Duodenal mucosa (tissue), 2 donors: Measurements from ENCODE around the gene MYO7A.

Source experiments
- H3K27ac ChIP-seq: one replicate; pipeline ENCODE4 v1.7.0; 2013; ENCODE audit warnings: low read depth, low read length
- H3K27me3 ChIP-seq, 2 donors: one replicate each; pipeline ENCODE4 v1.7.0; 2013; ENCODE audit warnings: low read length in 2 of 2, control low read depth in 1 of 2; ENCODE audit not compliant: insufficient read depth in 2 of 2, control insufficient read depth in 1 of 2
- H3K36me3 ChIP-seq, 2 donors: one replicate each; pipeline ENCODE4 v1.7.0; 2013; ENCODE audit warnings: low read length in 2 of 2, control low read depth in 1 of 2; ENCODE audit not compliant: insufficient read depth in 2 of 2, control insufficient read depth in 1 of 2
- H3K4me1 ChIP-seq, 2 donors: one replicate each; pipeline ENCODE4 v1.7.0; 2013; ENCODE audit warnings: low read length in 2 of 2, control low read depth in 1 of 2; ENCODE audit not compliant: insufficient read depth in 2 of 2, control insufficient read depth in 1 of 2
- H3K4me3 ChIP-seq, 2 donors: one replicate each; pipeline ENCODE4 v1.7.0; 2013; ENCODE audit warnings: low read length in 2 of 2, low read depth in 1 of 2
- H3K9ac ChIP-seq, 2 donors: one replicate each; pipeline ENCODE4 v1.7.0; 2013; ENCODE audit warnings: low read length in 2 of 2, low read depth in 1 of 2
- H3K9me3 ChIP-seq, 2 donors: one replicate each; pipeline ENCODE4 v1.7.0; 2013; ENCODE audit warnings: low read length in 2 of 2, control low read depth in 1 of 2; ENCODE audit not compliant: control insufficient read depth in 1 of 2

MYO7A gene

DNA sequence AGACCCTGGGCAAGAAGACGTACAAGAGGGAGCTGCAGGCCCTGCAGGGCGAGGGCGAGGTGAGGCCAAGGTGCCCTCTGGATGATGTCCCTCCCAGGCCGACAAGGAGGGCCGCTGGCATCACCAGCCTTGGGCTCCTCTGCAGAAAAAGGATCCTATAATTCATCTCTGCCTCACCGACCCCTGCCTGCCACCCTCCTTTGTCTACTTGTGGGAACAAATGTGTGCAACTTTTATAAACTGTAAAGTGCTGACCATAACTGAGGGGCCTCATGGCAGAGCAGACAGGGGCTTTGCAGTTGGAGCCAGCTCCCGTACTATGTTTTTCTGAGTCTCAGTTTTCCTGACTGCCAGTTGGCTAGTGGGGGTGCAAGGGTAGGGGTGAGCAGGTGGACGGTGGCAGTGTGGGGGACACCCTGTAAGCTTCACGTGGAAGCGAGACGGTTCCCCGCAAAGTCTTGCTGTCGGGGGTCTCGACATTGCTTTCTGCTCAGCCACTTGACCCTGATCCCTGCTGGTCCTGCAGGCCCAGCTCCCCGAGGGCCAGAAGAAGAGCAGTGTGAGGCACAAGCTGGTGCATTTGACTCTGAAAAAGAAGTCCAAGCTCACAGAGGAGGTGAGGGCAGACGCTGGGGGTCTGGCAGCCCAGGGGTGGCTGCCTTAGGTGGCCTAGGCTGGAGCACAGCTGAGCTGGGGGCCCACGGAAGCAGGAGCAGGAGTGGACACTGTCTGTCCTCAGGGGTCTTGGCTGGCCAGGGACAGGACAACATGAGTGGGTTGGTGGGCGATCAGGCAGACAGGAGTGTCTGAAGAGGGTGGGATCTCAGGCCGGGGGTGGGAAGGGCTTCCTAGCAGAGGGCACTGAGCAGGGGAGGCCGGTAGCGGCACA is 54.7 kb downstream of the MYO7A start:
- no peaks in the 10 kb centered on the region for H3K36me3 ChIP-seq
- peaks cover 6 to 8% of the 10 kb centered on the region in 2 donors for H3K4me1 ChIP-seq
- no peak overlapping the region for H3K4me3 ChIP-seq
- no peak overlapping the region for H3K27ac ChIP-seq
- no peaks in the 10 kb centered on the region for H3K9me3 ChIP-seq
- H3K9ac ChIP-seq = no peak overlapping the region
- no peaks in the 10 kb centered on the region for H3K27me3 ChIP-seq

DNA sequence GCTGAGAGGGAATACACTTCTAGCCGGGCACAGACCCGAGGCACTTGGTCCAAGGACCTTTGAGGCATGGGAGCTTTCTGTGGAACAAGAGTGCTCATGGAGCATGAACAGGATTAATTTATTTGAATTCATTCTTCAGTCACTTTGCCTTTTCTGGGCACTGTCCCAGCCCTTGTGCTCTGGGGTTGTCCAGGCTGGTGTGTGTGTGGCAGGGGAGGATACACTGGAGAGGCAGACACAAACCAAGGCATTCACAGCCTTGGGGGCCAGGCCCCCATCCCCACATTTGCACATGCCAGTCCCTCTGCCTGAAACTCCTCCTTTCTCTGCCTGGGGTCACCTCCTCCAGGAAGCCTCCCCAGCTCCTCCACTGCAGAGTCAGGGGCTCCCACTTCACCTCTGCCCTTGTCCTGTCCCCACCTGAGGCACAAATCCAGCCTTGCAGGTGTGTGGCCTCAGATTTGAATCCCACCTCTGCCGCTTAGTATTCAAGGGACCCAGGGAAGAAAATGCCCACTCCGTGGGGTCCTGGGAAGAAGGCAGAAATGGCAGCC is 55.5 kb downstream of the MYO7A start:
- Histone ChIP-seq H3K36me3 (no peaks in the 10 kb centered on the region), H3K9me3 (no peaks in the 10 kb centered on the region), H3K9ac (no peak overlapping the region), H3K4me1 (peaks cover 8 to 12% of the 10 kb centered on the region in 2 donors), H3K27ac (no peak overlapping the region), H3K4me3 (no peak overlapping the region), H3K27me3 (no peaks in the 10 kb centered on the region)

DNA sequence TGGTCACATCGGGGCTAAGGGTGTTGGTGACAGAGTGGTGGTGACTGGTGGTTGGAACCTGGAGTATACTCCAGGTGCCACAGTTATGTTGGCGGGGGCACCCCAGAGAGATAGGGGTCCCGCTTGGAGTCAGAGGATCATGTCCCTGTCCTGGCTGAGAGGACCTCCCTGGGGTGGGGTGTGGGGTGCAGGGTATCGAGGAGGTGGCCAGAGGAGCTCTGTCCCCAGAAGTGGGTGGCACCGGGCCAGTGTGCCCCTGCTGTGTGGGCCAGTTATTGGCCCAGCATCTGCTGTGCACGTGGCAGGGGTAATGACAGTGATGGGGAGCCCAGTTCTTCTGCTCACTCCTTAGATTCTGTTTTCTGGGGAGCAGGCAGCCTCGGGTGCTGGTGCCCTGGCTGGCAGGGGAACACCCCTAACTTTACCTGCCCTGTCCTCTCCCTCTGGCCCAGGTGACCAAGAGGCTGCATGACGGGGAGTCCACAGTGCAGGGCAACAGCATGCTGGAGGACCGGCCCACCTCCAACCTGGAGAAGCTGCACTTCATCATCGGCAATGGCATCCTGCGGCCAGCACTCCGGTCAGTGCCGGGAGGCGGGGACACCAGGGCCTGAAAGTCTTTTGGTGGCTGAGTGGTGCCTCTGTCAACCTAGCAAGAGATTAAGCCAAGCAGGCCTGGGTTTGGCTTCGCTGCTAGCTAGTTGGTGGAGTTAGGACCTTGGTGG is 56.3 kb downstream of the MYO7A start:
- H3K9me3 ChIP-seq = no peaks in the 10 kb centered on the region
- H3K4me3 ChIP-seq = no peak overlapping the region
- no peak overlapping the region for H3K9ac ChIP-seq
- H3K27ac ChIP-seq = no peak overlapping the region
- H3K36me3 ChIP-seq = no peaks in the 10 kb centered on the region
- H3K4me1 ChIP-seq = peaks cover 8 to 16% of the 10 kb centered on the region in 2 donors
- no peaks in the 10 kb centered on the region for H3K27me3 ChIP-seq

DNA sequence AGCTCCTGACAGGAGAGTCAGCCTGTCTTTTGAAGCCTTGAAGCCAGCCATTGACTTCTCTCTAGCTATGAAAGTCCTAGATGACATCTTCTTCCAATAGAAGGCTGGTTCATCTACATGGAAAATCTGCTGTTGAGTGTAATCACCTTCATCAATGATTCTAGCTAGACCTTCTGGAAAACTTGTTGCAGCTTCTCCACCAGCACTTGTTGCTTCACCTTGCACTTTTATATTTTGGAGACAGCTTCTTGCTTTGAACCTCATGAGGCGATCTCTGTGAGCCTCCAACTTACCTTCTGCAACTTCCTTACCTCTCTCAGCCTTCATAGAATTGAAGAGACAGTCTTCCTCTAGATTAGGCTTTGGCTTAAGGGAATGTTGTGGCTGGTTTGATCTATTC is 58.3 kb downstream of the MYO7A start:
- no peak overlapping the region for H3K27ac ChIP-seq
- no peak overlapping the region for H3K4me3 ChIP-seq
- H3K9ac ChIP-seq = no peak overlapping the region
- H3K9me3 ChIP-seq = no peaks in the 10 kb centered on the region
- H3K36me3 ChIP-seq = no peaks in the 10 kb centered on the region
- H3K4me1 ChIP-seq = peaks cover 8 to 16% of the 10 kb centered on the region in 2 donors
- no peaks in the 10 kb centered on the region for H3K27me3 ChIP-seq

DNA sequence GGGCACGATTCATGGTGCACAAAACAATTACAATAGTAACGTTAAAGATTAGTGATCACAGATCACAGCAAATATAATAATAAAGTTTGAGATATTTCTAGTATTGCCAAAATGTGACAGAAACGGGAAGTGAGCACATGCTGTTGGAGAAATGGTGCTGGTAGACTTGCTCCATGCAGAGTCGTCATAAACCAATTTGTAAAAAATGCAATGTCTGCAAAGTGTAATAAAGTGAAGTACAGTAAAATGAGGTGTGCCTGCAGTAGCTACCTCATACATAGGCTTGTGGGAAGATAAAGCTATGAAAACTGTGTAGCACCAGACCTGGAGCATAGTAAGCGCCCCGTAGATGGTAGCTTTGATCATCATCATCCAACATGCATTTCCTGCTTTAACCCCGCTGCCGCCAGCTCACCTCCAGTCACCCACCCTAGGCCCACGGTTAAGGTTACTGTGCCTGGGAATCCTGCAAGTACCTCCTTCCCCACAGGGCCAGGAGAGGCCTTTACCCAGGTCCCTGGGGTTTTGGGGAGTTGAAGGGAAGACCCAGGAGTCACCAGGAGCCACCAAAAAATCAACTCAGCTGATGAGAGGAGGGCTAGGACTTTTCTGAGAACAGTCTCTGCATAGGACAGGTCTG is 59.2 kb downstream of the MYO7A start:
- Histone ChIP-seq H3K4me1 (peaks cover 8 to 22% of the 10 kb centered on the region in 2 donors), H3K9me3 (no peaks in the 10 kb centered on the region), H3K9ac (no peak overlapping the region), H3K27me3 (no peaks in the 10 kb centered on the region), H3K36me3 (no peaks in the 10 kb centered on the region), H3K27ac (no peak overlapping the region), H3K4me3 (no peak overlapping the region)

DNA sequence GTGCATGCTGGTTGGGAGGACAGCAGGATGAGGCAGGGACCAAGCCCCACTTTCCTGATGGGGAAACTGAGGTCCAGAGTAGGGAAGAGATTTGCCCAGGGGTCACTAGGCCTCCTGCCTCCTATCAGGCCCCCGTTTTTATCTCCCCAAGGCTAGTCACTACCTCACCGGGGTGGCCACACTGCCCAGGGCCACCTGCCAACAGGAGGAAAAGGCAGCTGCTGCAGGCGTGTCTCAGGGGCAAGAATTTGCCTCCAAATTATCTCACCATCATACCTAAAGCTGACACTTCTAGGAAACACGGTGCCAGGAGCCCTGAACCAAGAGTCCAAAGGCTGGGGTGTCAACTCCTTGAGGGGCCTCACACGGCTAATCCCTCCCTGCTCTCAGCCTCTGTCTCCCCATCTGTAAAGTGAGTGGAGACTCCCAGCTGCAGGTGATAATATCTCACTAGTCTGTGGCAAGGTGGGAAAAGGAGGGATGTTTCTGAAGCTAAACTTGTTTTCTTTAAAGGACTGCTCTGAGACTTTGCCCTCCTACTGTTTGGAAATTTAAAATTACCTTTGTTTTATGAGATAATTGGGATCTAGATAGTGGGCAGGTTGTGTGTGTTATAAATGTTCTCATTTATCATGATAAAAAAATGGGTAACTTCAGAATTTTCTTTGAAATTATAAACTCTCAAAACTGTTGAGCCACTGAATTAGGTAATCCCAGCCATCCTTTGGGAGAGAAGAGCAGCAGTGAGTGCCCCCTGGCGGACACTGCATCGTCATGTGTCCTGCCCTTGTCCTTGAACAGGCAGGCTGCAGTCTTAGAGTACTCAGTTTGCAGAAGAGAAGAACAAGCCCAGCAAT is 60.0 kb downstream of the MYO7A start:
- H3K4me3 ChIP-seq = no peak overlapping the region
- no peak overlapping the region for H3K9ac ChIP-seq
- no peaks in the 10 kb centered on the region for H3K27me3 ChIP-seq
- H3K36me3 ChIP-seq = no peaks in the 10 kb centered on the region
- no peak overlapping the region for H3K27ac ChIP-seq
- H3K9me3 ChIP-seq = no peaks in the 10 kb centered on the region
- peaks cover 8 to 23% of the 10 kb centered on the region in 2 donors for H3K4me1 ChIP-seq

DNA sequence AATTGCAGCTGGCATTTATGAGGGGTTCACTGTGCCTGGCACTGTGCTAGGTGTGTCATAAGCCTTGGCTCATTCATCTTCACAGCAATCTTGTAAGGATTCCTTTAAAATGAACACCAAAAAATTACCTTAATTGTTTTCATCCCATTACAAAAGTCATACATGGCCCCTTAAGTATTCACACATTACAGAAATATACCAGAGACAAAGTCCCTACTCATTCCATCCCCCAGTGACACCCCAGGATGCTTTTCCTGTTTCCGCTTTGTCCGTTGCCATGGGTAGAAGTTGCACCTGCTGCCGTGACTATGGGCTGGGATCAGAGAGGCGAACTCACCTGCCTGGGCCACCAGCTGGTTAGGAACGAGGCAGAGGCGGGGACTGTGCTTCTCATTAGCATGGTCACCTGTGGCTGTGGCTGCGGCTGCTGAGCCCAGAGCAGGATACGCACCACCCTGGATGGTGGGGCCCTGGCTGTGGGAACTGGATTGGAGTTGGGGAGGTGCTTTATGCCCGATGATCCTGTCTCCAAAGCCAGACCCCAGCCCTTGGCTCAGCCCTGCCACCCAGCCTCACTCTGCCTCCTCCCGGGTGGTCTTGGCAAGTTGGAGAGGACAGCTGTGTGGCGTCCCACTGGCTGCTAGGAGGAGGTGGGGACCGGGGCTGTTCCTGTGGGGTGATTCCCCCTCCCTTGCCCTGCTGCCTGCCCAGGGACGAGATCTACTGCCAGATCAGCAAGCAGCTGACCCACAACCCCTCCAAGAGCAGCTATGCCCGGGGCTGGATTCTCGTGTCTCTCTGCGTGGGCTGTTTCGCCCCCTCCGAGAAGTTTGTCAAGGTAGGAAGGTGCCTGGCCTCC is 60.8 kb downstream of the MYO7A start:
- H3K27me3 ChIP-seq = no peaks in the 10 kb centered on the region
- no peak overlapping the region for H3K27ac ChIP-seq
- no peaks in the 10 kb centered on the region for H3K36me3 ChIP-seq
- no peak overlapping the region for H3K9ac ChIP-seq
- peaks cover 8 to 23% of the 10 kb centered on the region in 2 donors for H3K4me1 ChIP-seq
- no peaks in the 10 kb centered on the region for H3K9me3 ChIP-seq
- H3K4me3 ChIP-seq = no peak overlapping the region

DNA sequence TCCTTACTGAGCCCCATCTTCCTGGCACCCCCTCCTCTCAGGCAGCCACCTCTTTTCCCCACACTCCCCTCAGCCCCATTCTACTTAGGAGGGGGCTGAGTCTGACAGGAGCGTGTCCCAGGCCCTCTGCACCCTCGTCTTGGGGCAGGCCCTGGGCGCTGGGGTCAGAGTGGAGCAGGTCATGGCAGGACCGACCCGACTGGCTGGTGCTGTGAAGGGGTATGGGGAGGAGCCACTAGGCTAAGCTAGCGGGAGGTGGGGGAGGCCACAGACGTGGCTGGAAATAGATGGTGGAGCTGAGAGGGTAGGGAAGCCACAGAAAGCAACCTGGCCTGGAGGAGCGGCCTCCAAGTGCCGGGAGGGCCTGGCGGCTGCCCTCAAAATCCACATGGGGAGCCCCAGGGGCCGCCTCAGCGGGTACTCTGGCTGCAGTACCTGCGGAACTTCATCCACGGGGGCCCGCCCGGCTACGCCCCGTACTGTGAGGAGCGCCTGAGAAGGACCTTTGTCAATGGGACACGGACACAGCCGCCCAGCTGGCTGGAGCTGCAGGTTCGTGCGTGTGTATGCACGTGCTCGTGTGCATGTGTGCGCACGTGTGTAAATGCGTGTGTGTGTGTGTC is 61.7 kb downstream of the MYO7A start:
- Histone ChIP-seq H3K9ac (no peak overlapping the region), H3K27ac (no peak overlapping the region), H3K4me3 (no peak overlapping the region), H3K36me3 (no peaks in the 10 kb centered on the region), H3K4me1 (peaks cover 8 to 23% of the 10 kb centered on the region in 2 donors), H3K27me3 (no peaks in the 10 kb centered on the region), H3K9me3 (no peaks in the 10 kb centered on the region)
